ENCODE measurements around the gene NUDT8.

DNA sequence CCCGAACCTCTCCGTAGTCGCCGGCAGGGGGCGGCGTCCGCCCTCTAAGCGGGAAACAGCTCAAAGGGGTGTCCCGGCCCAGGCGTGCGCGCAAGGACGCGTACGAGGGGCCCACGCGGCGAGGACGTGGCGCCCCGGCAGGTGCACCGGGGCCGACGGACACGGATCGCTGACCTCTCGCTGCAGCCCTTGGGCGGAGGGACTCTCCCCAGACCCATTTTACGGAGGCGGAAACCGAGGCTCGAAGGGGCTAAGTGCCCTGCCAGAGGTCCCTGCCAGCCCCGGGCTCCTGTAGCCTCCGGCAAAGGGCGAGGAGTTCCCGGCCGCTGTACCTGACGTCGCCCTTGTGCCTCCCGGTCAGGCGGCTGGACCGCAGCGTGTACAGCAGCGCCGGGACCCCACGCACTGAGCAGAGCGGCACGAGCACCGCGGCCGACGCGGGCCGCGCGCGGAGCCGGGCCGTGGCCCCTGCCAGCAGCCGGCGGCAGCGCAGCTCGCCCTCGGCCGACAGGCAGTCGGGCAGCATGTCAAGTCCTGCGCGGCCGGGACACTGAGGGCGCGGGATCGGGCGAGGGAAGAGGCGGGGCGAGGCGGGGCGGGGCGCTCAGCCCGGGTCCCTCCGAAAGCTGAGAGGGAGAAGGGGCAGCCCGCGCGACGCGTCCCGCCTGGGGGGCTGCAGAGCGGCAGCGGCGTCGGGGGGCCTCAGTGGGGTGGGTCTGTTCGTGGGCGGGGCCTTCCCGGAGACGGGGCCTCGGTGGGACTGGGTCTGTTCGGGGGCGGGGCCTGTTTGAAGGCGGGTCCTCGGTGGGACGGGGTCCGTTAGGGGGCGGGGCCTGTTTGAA is at the start of gene NUDT8:
- TF ChIP-seq CTCF (IDR thresholded peaks at IDR 0.05): peak; percentile 99
- no peak for TF ChIP-seq REST (IDR thresholded peaks at IDR 0.05; ENCODE audit: insufficient read depth in 1 of 2, low read depth in 2 of 2, low read length in 1 of 2)
- TF ChIP-seq POLR2AphosphoS5 (IDR thresholded peaks at IDR 0.05; ENCODE audit: low read depth, low read length): no peak; the same call in 1 of the 2 replicates
- peak; percentile 34; the same call in 1 of the 2 replicates for TF ChIP-seq SIN3A (IDR thresholded peaks at IDR 0.05; ENCODE audit: borderline replicate concordance, insufficient read depth, low read depth, low read length)
